ENCODE data around the gene WDR74.
"Not testable (repeated sequence)": the region's sequence is repeated elsewhere in the genome, so short reads cannot be mapped to it uniquely, and the experiment has no call there.

The WDR74 gene

DNA sequence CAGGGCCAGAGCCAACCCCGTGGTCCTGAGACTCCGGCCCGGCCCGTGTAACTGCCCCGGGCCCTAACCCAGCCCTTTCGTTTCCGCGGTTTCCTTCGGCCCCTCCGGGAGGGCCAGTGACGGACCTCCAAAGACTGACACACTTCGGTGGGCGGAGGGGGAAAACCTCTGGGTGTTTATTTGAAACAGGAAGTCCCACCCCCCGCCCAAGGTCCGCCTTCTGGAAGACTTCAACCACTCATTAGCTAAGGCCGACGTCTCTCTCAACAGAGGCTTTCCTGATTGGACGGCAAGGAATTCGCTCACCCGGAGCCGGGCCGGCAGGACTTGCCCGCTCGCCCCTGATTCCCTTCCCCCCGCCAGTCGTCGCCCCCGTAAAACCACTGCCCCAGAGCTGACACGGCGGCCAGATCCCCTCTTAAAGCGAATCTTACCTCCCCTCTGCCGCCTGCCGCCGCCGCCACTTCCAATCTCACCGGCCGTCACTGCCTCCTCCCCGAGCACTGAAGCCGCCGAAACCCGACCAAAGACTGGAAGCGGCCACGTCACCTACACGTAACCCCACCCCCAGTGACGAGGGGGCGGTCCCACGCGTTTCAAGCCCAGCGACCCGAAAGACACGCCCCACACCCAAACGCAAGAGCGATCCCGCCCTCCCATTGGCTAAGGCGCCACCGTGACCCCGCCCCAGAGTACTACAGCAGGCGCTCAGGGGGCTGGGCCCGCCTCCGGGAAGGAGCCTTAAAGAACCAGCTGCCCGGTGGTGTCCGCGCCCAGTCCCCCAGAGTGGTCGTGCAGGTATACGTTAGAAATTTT lies 7.7 kb downstream of the WDR74 start, which contains the start of gene STX5:
Gene STX5, minus strand, starts transcription at position 532 of the 816 bp plus-strand sequence. CDS start 808 bp downstream, outside the sequence.
- peak within 1 kb of the TSS; percentile 82 for H3K27ac ChIP-seq
- no peaks in the 10 kb centered on the region for H3K9me3 ChIP-seq (ENCODE audit: control insufficient read depth, low read length)
- peak within 1 kb of the TSS; percentile 93 for H3K4me2 ChIP-seq (ENCODE audit: low read length)
- peak within 1 kb of the TSS; percentile 65 for H2AFZ ChIP-seq
- H3K9ac ChIP-seq = peak within 1 kb of the TSS; percentile 20
- TF ChIP-seq, protein P1, sequence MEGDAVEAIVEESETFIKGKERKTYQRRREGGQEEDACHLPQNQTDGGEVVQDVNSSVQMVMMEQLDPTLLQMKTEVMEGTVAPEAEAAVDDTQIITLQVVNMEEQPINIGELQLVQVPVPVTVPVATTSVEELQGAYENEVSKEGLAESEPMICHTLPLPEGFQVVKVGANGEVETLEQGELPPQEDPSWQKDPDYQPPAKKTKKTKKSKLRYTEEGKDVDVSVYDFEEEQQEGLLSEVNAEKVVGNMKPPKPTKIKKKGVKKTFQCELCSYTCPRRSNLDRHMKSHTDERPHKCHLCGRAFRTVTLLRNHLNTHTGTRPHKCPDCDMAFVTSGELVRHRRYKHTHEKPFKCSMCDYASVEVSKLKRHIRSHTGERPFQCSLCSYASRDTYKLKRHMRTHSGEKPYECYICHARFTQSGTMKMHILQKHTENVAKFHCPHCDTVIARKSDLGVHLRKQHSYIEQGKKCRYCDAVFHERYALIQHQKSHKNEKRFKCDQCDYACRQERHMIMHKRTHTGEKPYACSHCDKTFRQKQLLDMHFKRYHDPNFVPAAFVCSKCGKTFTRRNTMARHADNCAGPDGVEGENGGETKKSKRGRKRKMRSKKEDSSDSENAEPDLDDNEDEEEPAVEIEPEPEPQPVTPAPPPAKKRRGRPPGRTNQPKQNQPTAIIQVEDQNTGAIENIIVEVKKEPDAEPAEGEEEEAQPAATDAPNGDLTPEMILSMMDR (IDR thresholded peaks at IDR 0.05) = no peak
- H3K36me3 ChIP-seq (ENCODE audit: control insufficient read depth, insufficient read depth, low read length) = no peaks in the 10 kb centered on the region
- H3K79me2 ChIP-seq = peaks cover 6% of the 10 kb centered on the region
- peaks cover 4% of the 10 kb centered on the region for H3K4me1 ChIP-seq
- peak within 1 kb of the TSS; percentile 94 for H3K4me3 ChIP-seq (ENCODE audit: low read depth, low read length)
- no peaks in the 10 kb centered on the region for H3K27me3 ChIP-seq (ENCODE audit: control insufficient read depth, insufficient read depth, low read length)

DNA sequence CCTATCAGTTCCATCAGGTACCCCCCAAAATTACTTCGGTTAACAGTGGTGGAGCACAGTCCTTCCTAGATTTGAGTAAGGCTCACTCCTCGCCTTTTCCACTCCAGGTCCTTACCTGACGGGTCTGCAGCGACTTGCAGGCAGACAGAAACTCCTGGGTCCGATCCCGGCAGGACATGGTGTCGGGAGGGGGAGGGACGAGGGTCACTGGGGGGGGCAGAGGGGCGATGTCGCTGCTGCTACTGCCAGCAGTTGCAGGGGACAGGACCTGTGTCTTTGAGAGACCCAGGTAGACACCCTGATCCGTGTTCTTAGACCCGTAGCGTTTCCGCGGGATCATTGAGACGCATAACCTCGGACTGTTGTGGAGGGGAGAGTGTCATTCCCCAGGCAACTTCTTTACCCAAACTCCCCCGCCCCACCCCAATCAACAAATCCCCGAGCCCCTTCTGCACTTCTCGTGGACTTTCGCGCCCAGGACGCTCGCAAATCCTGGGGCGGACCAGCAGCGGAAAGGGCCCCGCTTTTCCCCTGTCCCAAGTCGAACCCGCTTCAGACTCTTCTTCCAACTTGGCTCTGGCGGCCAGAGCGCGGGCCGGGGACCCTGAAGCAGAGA lies 8.4 kb downstream of the WDR74 start:
- Histone ChIP-seq H3K79me2 (peaks cover 6% of the 10 kb centered on the region), H3K4me2 (ENCODE audit: low read length) (peak overlapping the region; percentile 64), H3K4me3 (ENCODE audit: low read depth, low read length) (peak overlapping the region; percentile 94), H3K9me3 (ENCODE audit: control insufficient read depth, low read length) (no peaks in the 10 kb centered on the region), H3K4me1 (peaks cover 4% of the 10 kb centered on the region), H3K9ac (peak overlapping the region; percentile 20), H3K27me3 (ENCODE audit: control insufficient read depth, insufficient read depth, low read length) (no peaks in the 10 kb centered on the region), H2AFZ (peak overlapping the region; percentile 65), H3K36me3 (ENCODE audit: control insufficient read depth, insufficient read depth, low read length) (no peaks in the 10 kb centered on the region), H3K27ac (peak overlapping the region; percentile 82)
- TF ChIP-seq, protein P1 (IDR thresholded peaks at IDR 0.05) = no peak

DNA sequence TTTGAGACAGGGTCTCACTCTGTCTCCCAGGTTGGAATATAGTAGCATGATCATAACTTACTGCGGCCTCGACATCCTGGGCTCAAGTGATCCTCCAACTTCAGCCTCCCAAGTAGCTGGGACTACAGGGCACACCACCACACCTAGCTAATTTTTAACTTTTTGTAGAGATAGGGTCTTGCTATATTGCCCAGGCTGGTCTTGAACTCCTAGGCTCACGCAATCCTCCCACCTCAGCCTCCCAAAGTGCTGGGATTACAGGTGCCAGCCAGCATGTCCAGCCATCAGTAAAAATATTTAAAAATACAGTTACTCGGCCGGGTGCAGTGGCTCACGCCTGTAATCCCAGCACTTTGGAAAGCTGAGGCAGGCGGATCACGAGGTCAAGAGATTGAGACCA lies 11.3 kb downstream of the WDR74 start:
- H3K4me1 ChIP-seq; H3K27ac ChIP-seq; H3K9me3 ChIP-seq (ENCODE audit: control insufficient read depth, low read length); H3K9ac ChIP-seq; H2AFZ ChIP-seq; H3K27me3 ChIP-seq (ENCODE audit: control insufficient read depth, insufficient read depth, low read length); H3K36me3 ChIP-seq (ENCODE audit: control insufficient read depth, insufficient read depth, low read length); H3K4me3 ChIP-seq (ENCODE audit: low read depth, low read length); H3K79me2 ChIP-seq; H3K4me2 ChIP-seq (ENCODE audit: low read length): not testable (repeated sequence)

DNA sequence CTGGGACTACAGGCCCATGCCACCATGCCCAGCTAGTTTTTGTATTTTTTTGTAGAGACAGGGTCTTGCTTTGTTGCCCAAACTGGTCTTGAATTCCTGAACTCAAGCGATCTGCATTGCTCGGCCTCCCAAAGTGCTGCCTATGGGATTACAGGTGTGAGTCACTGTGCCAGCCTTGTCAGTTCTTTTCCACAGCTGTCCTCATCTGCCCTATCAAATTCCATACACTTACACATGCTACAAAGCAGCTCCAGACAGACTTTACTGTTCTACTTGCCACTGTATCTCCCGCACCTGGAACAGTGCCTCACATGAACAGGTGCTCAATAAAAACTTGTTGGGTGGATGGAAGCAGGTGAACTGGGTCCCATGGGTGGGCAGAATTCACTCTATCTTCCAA lies 15.7 kb downstream of the WDR74 start:
- no peaks in the 10 kb centered on the region for H3K4me1 ChIP-seq
- H3K9me3 ChIP-seq (ENCODE audit: control insufficient read depth, low read length) = no peaks in the 10 kb centered on the region
- no peaks in the 10 kb centered on the region for H3K27me3 ChIP-seq (ENCODE audit: control insufficient read depth, insufficient read depth, low read length)
- TF ChIP-seq, protein P1 (IDR thresholded peaks at IDR 0.05) = no peak
- no peak overlapping the region for H3K4me2 ChIP-seq (ENCODE audit: low read length)
- no peak overlapping the region for H3K9ac ChIP-seq
- no peak overlapping the region for H3K4me3 ChIP-seq (ENCODE audit: low read depth, low read length)
- peaks cover 3% of the 10 kb centered on the region for H3K79me2 ChIP-seq
- H2AFZ ChIP-seq = no peak overlapping the region
- no peak overlapping the region for H3K27ac ChIP-seq
- H3K36me3 ChIP-seq (ENCODE audit: control insufficient read depth, insufficient read depth, low read length) = no peaks in the 10 kb centered on the region

DNA sequence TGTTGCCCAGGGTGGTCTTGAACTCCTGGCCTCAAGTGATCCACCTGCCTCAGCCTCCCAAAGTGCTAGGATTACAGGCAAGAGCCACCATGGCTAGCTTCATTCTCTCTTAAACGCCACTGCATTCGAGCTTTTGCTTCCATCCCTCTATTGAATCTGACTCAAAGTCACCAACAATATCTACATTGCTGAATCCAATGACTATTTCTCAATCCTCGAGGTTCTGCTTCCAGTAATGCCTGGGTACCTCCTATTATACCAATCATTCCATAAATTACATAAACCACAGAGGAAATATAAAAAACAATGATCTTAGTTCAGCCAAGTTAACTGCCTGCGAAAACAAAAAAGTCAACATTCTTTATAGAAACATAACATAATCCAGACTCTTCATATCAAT lies 22.3 kb downstream of the WDR74 start:
- H3K4me1 ChIP-seq = no peaks in the 10 kb centered on the region
- H2AFZ ChIP-seq = no peak overlapping the region
- no peak overlapping the region for H3K27ac ChIP-seq
- no peaks in the 10 kb centered on the region for H3K27me3 ChIP-seq (ENCODE audit: control insufficient read depth, insufficient read depth, low read length)
- H3K9me3 ChIP-seq (ENCODE audit: control insufficient read depth, low read length) = no peaks in the 10 kb centered on the region
- H3K79me2 ChIP-seq = no peaks in the 10 kb centered on the region
- no peak overlapping the region for H3K9ac ChIP-seq
- H3K4me3 ChIP-seq (ENCODE audit: low read depth, low read length) = no peak overlapping the region
- no peak overlapping the region for H3K4me2 ChIP-seq (ENCODE audit: low read length)
- TF ChIP-seq, protein P1 (IDR thresholded peaks at IDR 0.05) = no peak
- no peaks in the 10 kb centered on the region for H3K36me3 ChIP-seq (ENCODE audit: control insufficient read depth, insufficient read depth, low read length)
